GM12878 (cell line): Measurements from ENCODE around the gene CBFA2T3. TPM values are rescaled to one million over a fixed set of nuclear protein-coding genes. Genes with fewer than 3 reads are reported as not detected.

ENCODE experiments used
- ATAC-seq: fragments of 200-7000 bp; cut with Tn5 transposase; 3 replicates; pipeline ENCODE4 v1.9.1; 2020; ENCODE audit warnings: mild to moderate bottlenecking, moderate library complexity
- BruUV-seq: library from RNA; stranded (reverse); fragments of 400-500 nt; replicated peaks from 2 replicates; lab custom pipeline; 2021; lab: Mats Ljungman, UMichigan
- CTCF ChIA-PET: fragments of 300-600 bp; sonication (Branson Sonifier 250); formaldehyde crosslinking; extraction: SDS; loops from one replicate; lab custom pipeline; 2021; ENCODE audit warnings: inconsistent platforms; lab: Yijun Ruan, JAX
- POLR2A ChIA-PET: fragments of 350-600 bp; formaldehyde crosslinking; extraction: SDS; loops from one replicate; lab custom pipeline; 2021; ENCODE audit warnings: inconsistent platforms; lab: Charles Lee
- RAD21 ChIA-PET: fragments of 300-600 bp; sonication (Branson Sonifier 250); formaldehyde crosslinking; loops from one replicate; lab custom pipeline; 2023; ENCODE audit warnings: antibody characterized with exemption; ENCODE audit not compliant: unreplicated experiment; lab: Charles Lee
- SMC1A ChIA-PET: fragments of 300-600 bp; sonication (Branson Sonifier 250); formaldehyde crosslinking; loops from one replicate; lab custom pipeline; 2023; ENCODE audit not compliant: unreplicated experiment, uncharacterized antibody; lab: Charles Lee
- DNase-seq: peaks from one replicate; pipeline ENCODE4 v3.0.0-alpha.2; 2011; ENCODE audit warnings: low read depth, low spot score
- FAIRE-seq: peaks from 3 replicates; lab custom pipeline; 2011; peaks lifted over from hg19 to GRCh38; lab: Jason Lieb, UNC
- H2AFZ ChIP-seq: 2 replicates; pipeline ENCODE4 v1.6.0; 2011; ENCODE audit warnings: low read depth, low read length, control low read depth; ENCODE audit not compliant: control insufficient read depth
- H3K27ac ChIP-seq: 2 replicates; pipeline ENCODE4 v1.5.1; 2011; ENCODE audit warnings: control low read depth; ENCODE audit not compliant: control insufficient read depth, insufficient read depth
- H3K27me3 ChIP-seq, 2 experiments: replicated peaks in 1 of 2; 2 replicates each; pipeline versions ENCODE4 v1.6.0 to v1.6.1; 2011; ENCODE audit warnings: low read length in 1 of 2; ENCODE audit not compliant: control insufficient read depth in 2 of 2, insufficient read depth in 2 of 2
- H3K36me3 ChIP-seq, 2 experiments: 2 replicates each; pipeline ENCODE4 v1.5.1; 2011; ENCODE audit warnings: low read length in 1 of 2; ENCODE audit not compliant: control insufficient read depth in 2 of 2, insufficient read depth in 2 of 2
- H3K4me1 ChIP-seq: 2 replicates; pipeline ENCODE4 v1.6.1; 2011; ENCODE audit warnings: mild to moderate bottlenecking, low read length, moderate library complexity, mixed read lengths; ENCODE audit not compliant: control insufficient read depth, insufficient read depth
- H3K4me2 ChIP-seq: 2 replicates; pipeline ENCODE4 v1.6.0; 2011; ENCODE audit warnings: control low read depth; ENCODE audit not compliant: control insufficient read depth, insufficient read depth
- H3K4me3 ChIP-seq: fragments of 200-600 bp; sonication (generic); 2 replicates; pipeline ENCODE4 v1.5.1; 2016
- H3K79me2 ChIP-seq: 2 replicates; pipeline ENCODE4 v1.6.0; 2011; ENCODE audit warnings: low read length; ENCODE audit not compliant: control insufficient read depth, insufficient read depth
- H3K9ac ChIP-seq: 2 replicates; pipeline ENCODE4 v1.8.0; 2011; ENCODE audit warnings: low read length, control low read depth, mixed read lengths; ENCODE audit not compliant: control insufficient read depth, insufficient read depth
- H3K9me3 ChIP-seq: replicated peaks from 3 replicates; pipeline ENCODE4 v1.5.1; 2011; ENCODE audit warnings: mild to moderate bottlenecking, low read length; ENCODE audit not compliant: control insufficient read depth, insufficient read depth
- H4K20me1 ChIP-seq: 2 replicates; pipeline ENCODE4 v1.6.0; 2011; ENCODE audit not compliant: control insufficient read depth, insufficient read depth
- ATF3 ChIP-seq: IDR thresholded peaks from 2 replicates; pipeline ENCODE4 v1.6.1; 2011; ENCODE audit warnings: low read depth, mild to moderate bottlenecking, low read length, moderate library complexity, borderline replicate concordance; ENCODE audit errors: extremely low read depth
- BCL11A ChIP-seq: IDR thresholded peaks from 2 replicates; pipeline ENCODE4 v1.6.1; 2011; ENCODE audit warnings: low read depth, low read length
- BCL3 ChIP-seq: IDR thresholded peaks from 2 replicates; pipeline ENCODE4 v1.6.1; 2011; ENCODE audit warnings: borderline replicate concordance, low read depth, mild to moderate bottlenecking, moderate library complexity, low read length; ENCODE audit not compliant: insufficient read depth, poor library complexity, severe bottlenecking
- IRF4 ChIP-seq: IDR thresholded peaks from 2 replicates; pipeline ENCODE4 v1.6.1; 2011; ENCODE audit warnings: low read depth, low read length
- KDM1A ChIP-seq: fragments of 200-600 bp; sonication (generic); IDR thresholded peaks from 2 replicates; pipeline ENCODE4 v1.6.1; 2016; ENCODE audit warnings: borderline replicate concordance
- NFYB ChIP-seq: IDR thresholded peaks from 2 replicates; pipeline ENCODE4 v1.6.1; 2011; ENCODE audit warnings: low read depth, mild to moderate bottlenecking, low read length, improper control_type of control experiment, moderate library complexity; ENCODE audit not compliant: insufficient read depth
- NR2C1 ChIP-seq: fragments of 450-650 bp; IDR thresholded peaks from 2 replicates; pipeline ENCODE4 v1.6.1; 2017; ENCODE audit warnings: antibody characterized with exemption, mild to moderate bottlenecking, moderate library complexity
- POLR2A ChIP-seq: IDR thresholded peaks from 2 replicates; pipeline ENCODE4 v1.6.1; 2011; ENCODE audit warnings: low read depth, mild to moderate bottlenecking, low read length
- RELA ChIP-seq: fragments of 450-650 bp; IDR thresholded peaks from 2 replicates; pipeline ENCODE4 v1.8.0; 2014; ENCODE audit warnings: borderline replicate concordance; ENCODE audit not compliant: partially characterized antibody
- SMC3 ChIP-seq: IDR thresholded peaks from 2 replicates; pipeline ENCODE4 v1.6.1; 2011; ENCODE audit warnings: low read length, improper control_type of control experiment, borderline replicate concordance
- SREBF2 ChIP-seq: IDR thresholded peaks from 2 replicates; pipeline ENCODE4 v1.6.1; 2012; ENCODE audit warnings: mild to moderate bottlenecking, low read length
- ZNF207 ChIP-seq: fragments of 450-650 bp; IDR thresholded peaks from 2 replicates; pipeline ENCODE4 v1.6.1; 2014; ENCODE audit warnings: antibody characterized with exemption, mild to moderate bottlenecking, borderline replicate concordance
- ZNF274 ChIP-seq: IDR thresholded peaks from one replicate; pipeline ENCODE4 v1.8.0; 2011; ENCODE audit not compliant: insufficient read length, insufficient read depth
- ZSCAN29 ChIP-seq: fragments of 450-650 bp; IDR thresholded peaks from 2 replicates; pipeline ENCODE4 v1.6.1; 2017; ENCODE audit warnings: mild to moderate bottlenecking, moderate library complexity
- WGBS: methylation state at CpG from one replicate; pipeline ENCODE4 v1.1.6; 2016; ENCODE audit warnings: low lambda C conversion rate; ENCODE audit not compliant: insufficient replicate concordance, insufficient coverage; ENCODE audit errors: missing lambda C conversion rate; 5-methylcytosine and 5-hydroxymethylcytosine counted together
- in situ Hi-C: fragments of 300-500 bp; cut with MboI; formaldehyde crosslinking; loops from 9 replicates; pipeline ENCODE4 v1.14.3; 2018; ENCODE audit warnings: mixed read lengths
- intact Hi-C: fragments of 100-400 bp; cut with micrococcal nuclease; formaldehyde crosslinking; loops from one replicate; pipeline ENCODE4 v1.14.2; 2022; ENCODE audit not compliant: unreplicated experiment
- polyA plus RNA-seq, 11 experiments: library from polyadenylated mRNA; depleted of rRNA in 4 of 11; unstranded in 6 of 11; stranded (reverse) in 5 of 11; fragments of >200 nt; fragmentation: Nextera tagmentation in 4 of 11; fragmentation: Illumina TruSeq in 1 of 11; extraction: Ambion mirVana in 4 of 11; extraction: Trizol in 1 of 11; gene quantifications; 1 replicate in 1 of 11; 2 replicates in 10 of 11; pipeline versions ENCODE4 v1.2.1 to v1.2.3, GENCODE V29; 2011 to 2016; ENCODE audit warnings: inconsistent platforms in 2 of 11, missing spikeins in 2 of 11, low read depth in 1 of 11
- total RNA-seq, 4 experiments: library from RNA; depleted of rRNA in 3 of 4; stranded (reverse); fragments of >200 nt in 3 of 4; fragmentation: Illumina TruSeq in 1 of 4; extraction: Trizol in 1 of 4; gene quantifications; 2 replicates each; pipeline versions ENCODE4 v1.2.1 to v1.2.3, GENCODE V29; 2013 to 2021

CBFA2T3 gene
- total and polyA plus RNA-seq, 10 of the 15 experiments (the other 5 are each of a cell fraction or from before 2014, with no cell fraction given): 0.69 to 42.6 (median 4.5) TPM

GRCh38 chr16:88835818-88836217 lies 141.2 kb downstream of the CBFA2T3 start:
- Histone ChIP-seq H3K27me3 (no peaks in the 10 kb centered on the region), H2AFZ (no peak overlapping the region), H3K9me3 (no peaks in the 10 kb centered on the region), H3K36me3 (no peaks in the 10 kb centered on the region; a peak in 1 of 4 replicates), H3K27ac (no peak overlapping the region), H3K79me2 (no peaks in the 10 kb centered on the region), H3K9ac (no peak overlapping the region), H3K4me3 (no peak overlapping the region), H3K4me2 (no peak overlapping the region), H3K4me1 (no peaks in the 10 kb centered on the region), H4K20me1 (no peaks in the 10 kb centered on the region)
- TF ChIP-seq IRF4 (no peak), POLR2A (peak; percentile 40; the same call in 1 of the 2 replicates)
- ChIA-PET SMC1A (no interaction called here), CTCF (no interaction called here), RAD21 (no interaction called here), POLR2A (no interaction called here)
- no TSS peak for BruUV-seq
- intact Hi-C loops: no loop called here
- ATAC-seq: no peak
- no peak for FAIRE-seq
- no peak for DNase-seq
- in situ Hi-C loops: no loop called here
- 28% methylated on average over 26 of the region's 33 CpGs for WGBS

GRCh38 chr16:88835383-88835782 lies 141.6 kb downstream of the CBFA2T3 start:
- Histone ChIP-seq H3K4me1 (no peaks in the 10 kb centered on the region), H3K4me2 (no peak overlapping the region), H3K9me3 (no peaks in the 10 kb centered on the region), H3K4me3 (no peak overlapping the region), H3K27me3 (no peaks in the 10 kb centered on the region), H3K36me3 (no peaks in the 10 kb centered on the region; a peak in 1 of 4 replicates)
- DNase-seq: no peak
- whole genome bisulfite sequencing: 91% methylated on average over 11 of the region's 11 CpGs
- SMC1A ChIA-PET: no interaction called here
- no TSS peak for BruUV-seq
- ATAC-seq: no peak
- CTCF ChIA-PET: no interaction called here
- no peak for FAIRE-seq
- TF ChIP-seq SREBF2 (no peak), ZNF274 (no peak), ZSCAN29 (no peak), ATF3 (no peak), RELA (no peak), NR2C1 (no peak), SMC3 (no peak), KDM1A (no peak), BCL3 (no peak), ZNF207 (no peak), BCL11A (no peak), NFYB (no peak)
- TF ChIP-seq, all 136 proteins: peak for 0
- intact Hi-C loops (no loop called here), in situ Hi-C loops (no loop called here)
- Histone ChIP-seq H3K9ac (no peak overlapping the region), H4K20me1 (no peaks in the 10 kb centered on the region), H3K79me2 (no peaks in the 10 kb centered on the region), H3K27ac (no peak overlapping the region), H2AFZ (no peak overlapping the region)
- POLR2A ChIA-PET: no interaction called here
- RAD21 ChIA-PET: no interaction called here
